MM.1S (cell line): ENCODE measurements around the gene HYDIN.

Experiments used
- DNase-seq: peaks from one replicate; pipeline ENCODE4 v3.0.0-alpha.2; 2015
- H2AFZ ChIP-seq: fragments of 300-600 bp; sonication (generic); 2 replicates; pipeline ENCODE4 v1.6.0; 2016; ENCODE audit warnings: antibody characterized with exemption, low read length
- H3F3A ChIP-seq: fragments of 300-600 bp; sonication (generic); 2 replicates; pipeline ENCODE4 v1.6.1; 2016; ENCODE audit warnings: mild to moderate bottlenecking, antibody characterized with exemption, low read length, moderate library complexity, mixed read lengths; ENCODE audit not compliant: insufficient read depth
- H3K27ac ChIP-seq: fragments of 300-600 bp; sonication (generic); 2 replicates; pipeline ENCODE4 v1.5.1; 2016; ENCODE audit warnings: mild to moderate bottlenecking, low read length
- H3K27me3 ChIP-seq: fragments of 300-600 bp; sonication (generic); replicated peaks from 2 replicates; pipeline ENCODE4 v1.6.0; 2016; ENCODE audit warnings: low read length; ENCODE audit not compliant: insufficient read depth
- H3K36me3 ChIP-seq: fragments of 300-600 bp; sonication (generic); replicated peaks from 2 replicates; pipeline ENCODE4 v1.6.1; 2016; ENCODE audit warnings: mild to moderate bottlenecking, low read length, mixed read lengths; ENCODE audit not compliant: insufficient read depth
- H3K4me1 ChIP-seq: fragments of 300-600 bp; sonication (generic); 2 replicates; pipeline ENCODE4 v1.6.1; 2016; ENCODE audit warnings: low read length, mixed read lengths
- H3K4me2 ChIP-seq: fragments of 300-600 bp; sonication (generic); 2 replicates; pipeline ENCODE4 v1.6.0; 2016; ENCODE audit warnings: low read depth, low read length
- H3K4me3 ChIP-seq: fragments of 300-600 bp; sonication (generic); 2 replicates; pipeline ENCODE4 v1.5.1; 2016; ENCODE audit warnings: low read length, mixed read lengths
- H3K79me2 ChIP-seq: fragments of 300-600 bp; sonication (generic); 2 replicates; pipeline ENCODE4 v1.6.1; 2016; ENCODE audit warnings: mixed run types, low read length, mixed read lengths
- H3K9ac ChIP-seq: fragments of 300-600 bp; sonication (generic); 2 replicates; pipeline ENCODE4 v1.6.1; 2016; ENCODE audit warnings: low read length, mixed read lengths
- H3K9me2 ChIP-seq: fragments of 300-600 bp; sonication (generic); replicated peaks from 2 replicates; pipeline ENCODE4 v1.6.1; 2016; ENCODE audit warnings: mild to moderate bottlenecking, low read length, mixed read lengths; ENCODE audit not compliant: insufficient read depth
- H3K9me3 ChIP-seq: fragments of 300-600 bp; sonication (generic); replicated peaks from 2 replicates; pipeline ENCODE4 v1.6.1; 2016; ENCODE audit warnings: mild to moderate bottlenecking, low read length, mixed read lengths; ENCODE audit not compliant: insufficient read depth
- H4K20me1 ChIP-seq: fragments of 300-600 bp; sonication (generic); 2 replicates; pipeline ENCODE4 v1.6.1; 2016; ENCODE audit warnings: mild to moderate bottlenecking, low read length, moderate library complexity, mixed read lengths; ENCODE audit not compliant: insufficient read depth
- CTCF ChIP-seq: fragments of 300-600 bp; sonication (generic); IDR thresholded peaks from 2 replicates; pipeline ENCODE4 v1.5.1; 2016; ENCODE audit warnings: antibody characterized with exemption, low read length, mixed read lengths
- EZH2 ChIP-seq: fragments of 300-600 bp; sonication (generic); optimal IDR thresholded peaks from 2 replicates; pipeline ENCODE3; 2017; ENCODE audit warnings: low read depth, mild to moderate bottlenecking, antibody characterized with exemption, low read length, mixed read lengths
- EZH2phosphoT487 ChIP-seq: fragments of 300-600 bp; sonication (generic); IDR thresholded peaks from 2 replicates; pipeline ENCODE4 v1.6.1; 2018; ENCODE audit warnings: antibody characterized with exemption, low read length

HYDIN gene

GRCh38 chr16:71254832-71255525 lies 24.5 kb upstream of the HYDIN start:
- TF ChIP-seq EZH2 (no peak), CTCF (no peak), EZH2phosphoT487 (no peak)
- no peak for DNase-seq
- no peak overlapping the region for H3K4me2 ChIP-seq

GRCh38 chr16:71250461-71251235 lies 20.1 kb upstream of the HYDIN start:
- no peaks in the 10 kb centered on the region for H3K4me1 ChIP-seq
- H3K9ac ChIP-seq: no peak overlapping the region
- no peaks in the 10 kb centered on the region for H3K79me2 ChIP-seq
- no peaks in the 10 kb centered on the region for H3K27me3 ChIP-seq
- H4K20me1 ChIP-seq: no peaks in the 10 kb centered on the region
- H3K9me2 ChIP-seq: no peaks in the 10 kb centered on the region
- H3K36me3 ChIP-seq: no peaks in the 10 kb centered on the region
- no peaks in the 10 kb centered on the region for H3F3A ChIP-seq
- H2AFZ ChIP-seq: no peak overlapping the region
- no peak for DNase-seq
- no peak overlapping the region for H3K27ac ChIP-seq
- no peak overlapping the region for H3K4me3 ChIP-seq
- H3K9me3 ChIP-seq: no peaks in the 10 kb centered on the region
- no peak for TF ChIP-seq EZH2phosphoT487
- TF ChIP-seq EZH2: no peak
- TF ChIP-seq CTCF: no peak
- no peak overlapping the region for H3K4me2 ChIP-seq

More at GRCh38 chr16:71254832-71255525, 24.5 kb upstream of the HYDIN start:
- Histone ChIP-seq H3K9me2 (no peaks in the 10 kb centered on the region), H3K79me2 (no peaks in the 10 kb centered on the region), H3K27ac (no peak overlapping the region), H2AFZ (no peak overlapping the region), H3K4me1 (no peaks in the 10 kb centered on the region), H3K36me3 (no peaks in the 10 kb centered on the region), H3K9me3 (no peaks in the 10 kb centered on the region), H3K4me3 (no peak overlapping the region), H3K9ac (no peak overlapping the region), H4K20me1 (no peaks in the 10 kb centered on the region), H3F3A (no peaks in the 10 kb centered on the region), H3K27me3 (no peaks in the 10 kb centered on the region)

- H3K27ac ChIP-seq: no peak overlapping the region
- H3K27me3 ChIP-seq: no peaks in the 10 kb centered on the region
- H3K36me3 ChIP-seq: no peaks in the 10 kb centered on the region
- H2AFZ ChIP-seq: no peak overlapping the region
- no peaks in the 10 kb centered on the region for H3K9me3 ChIP-seq
- H3F3A ChIP-seq: no peaks in the 10 kb centered on the region
- no peak overlapping the region for H3K4me3 ChIP-seq
- no peak overlapping the region for H3K9ac ChIP-seq
- H4K20me1 ChIP-seq: no peaks in the 10 kb centered on the region
- H3K4me1 ChIP-seq: no peaks in the 10 kb centered on the region
- H3K4me2 ChIP-seq: no peak overlapping the region
- no peaks in the 10 kb centered on the region for H3K9me2 ChIP-seq
- no peak for TF ChIP-seq EZH2phosphoT487
- TF ChIP-seq CTCF: no peak
- no peak for TF ChIP-seq EZH2
- DNase-seq: no peak
- H3K79me2 ChIP-seq: no peaks in the 10 kb centered on the region
Measured at GRCh38 chr16:71249399-71249798, 18.9 kb upstream of the HYDIN start.
